SK-N-SH (cell line): ENCODE measurements around the gene TSPAN14. TPM values are rescaled to one million over a fixed set of nuclear protein-coding genes. Genes with fewer than 3 reads are reported as not detected.

ENCODE experiments used
- CTCF ChIA-PET: fragments of 300-600, 350-600 bp; formaldehyde crosslinking; extraction: SDS; loops from one replicate; lab custom pipeline; 2021; lab: Yijun Ruan, JAX
- POLR2A ChIA-PET: fragments of 350-600 bp; sonication (Branson Sonifier 250); formaldehyde crosslinking; extraction: SDS; loops from one replicate; lab custom pipeline; 2020; ENCODE audit warnings: antibody characterized with exemption, inconsistent platforms; lab: Yijun Ruan, JAX
- DNase-seq: peaks from one replicate; pipeline ENCODE4 v3.0.0; 2012
- H2AFZ ChIP-seq: fragments of 200-600 bp; sonication (generic); 2 replicates; pipeline ENCODE4 v1.8.1; 2016; ENCODE audit warnings: antibody characterized with exemption, mild to moderate bottlenecking, low read depth
- H3F3A ChIP-seq: fragments of 200-600 bp; sonication (generic); replicated peaks from 2 replicates; pipeline ENCODE3; 2016; ENCODE audit warnings: antibody characterized with exemption, mild to moderate bottlenecking; ENCODE audit not compliant: insufficient read depth
- H3K27ac ChIP-seq, 2 experiments: fragments of 200-500 bp in 1 of 2; fragments of 200-600 bp in 1 of 2; sonication (Bioruptor generic) in 1 of 2; sonication (generic), shearing (Covaris generic) in 1 of 2; 2 replicates each; pipeline versions ENCODE4 v1.5.1 to v1.6.1; 2014 to 2016; ENCODE audit warnings: low read depth in 2 of 2, inconsistent platforms in 1 of 2, low read length in 1 of 2, mild to moderate bottlenecking in 1 of 2, mixed read lengths in 1 of 2
- H3K27me3 ChIP-seq: fragments of 200-600 bp; sonication (generic), shearing (Covaris generic); 2 replicates; pipeline ENCODE4 v1.6.1; 2016; ENCODE audit warnings: mixed run types; ENCODE audit not compliant: insufficient read depth
- H3K36me3 ChIP-seq, 2 experiments: fragments of 200-500 bp in 1 of 2; fragments of 200-600 bp in 1 of 2; sonication (Bioruptor generic) in 1 of 2; sonication (generic) in 1 of 2; replicated peaks in 1 of 2; 2 replicates each; pipeline versions ENCODE3 to v1.5.1; 2014 to 2016; ENCODE audit warnings: low read length in 1 of 2, mild to moderate bottlenecking in 1 of 2; ENCODE audit not compliant: insufficient read depth in 2 of 2, control insufficient read depth in 1 of 2
- H3K4me1 ChIP-seq, 2 experiments: fragments of 200-500 bp in 1 of 2; fragments of 200-600 bp in 1 of 2; sonication (Bioruptor generic) in 1 of 2; sonication (generic), shearing (Covaris generic) in 1 of 2; 2 replicates each; pipeline versions ENCODE4 v1.5.1 to v1.6.1; 2014 to 2016; ENCODE audit warnings: low read depth in 1 of 2, low read length in 1 of 2, mixed run types in 1 of 2; ENCODE audit not compliant: insufficient read depth in 2 of 2, control insufficient read depth in 1 of 2
- H3K4me2 ChIP-seq: fragments of 200-600 bp; sonication (generic), shearing (Covaris generic); 2 replicates; pipeline ENCODE4 v1.6.1; 2017; ENCODE audit warnings: mixed run types
- H3K4me3 ChIP-seq, 2 experiments: fragments of 200-500 bp in 1 of 2; fragments of 200-600 bp in 1 of 2; sonication (Bioruptor generic) in 1 of 2; sonication (generic), shearing (Covaris generic) in 1 of 2; 2 replicates each; pipeline versions ENCODE4 v1.5.1 to v1.8.1; 2014 to 2016; ENCODE audit warnings: low read depth in 2 of 2, inconsistent platforms in 1 of 2, low read length in 1 of 2, mild to moderate bottlenecking in 1 of 2, mixed read lengths in 1 of 2, moderate library complexity in 1 of 2
- H3K79me2 ChIP-seq: fragments of 200-600 bp; sonication (generic); 2 replicates; pipeline ENCODE4 v1.8.1; 2017; ENCODE audit warnings: mild to moderate bottlenecking; ENCODE audit not compliant: insufficient read depth
- H3K9ac ChIP-seq: fragments of 200-600 bp; sonication (generic); 2 replicates; pipeline ENCODE4 v1.6.1; 2017; ENCODE audit warnings: mixed run types
- H3K9me2 ChIP-seq: fragments of 200-600 bp; sonication (generic); 2 replicates; pipeline ENCODE4 v1.6.1; 2017; ENCODE audit warnings: mixed run types
- H3K9me3 ChIP-seq: fragments of 200-600 bp; sonication (generic); 2 replicates; pipeline ENCODE4 v1.6.1; 2017; ENCODE audit warnings: mixed run types, mild to moderate bottlenecking, moderate library complexity
- H4K20me1 ChIP-seq: fragments of 200-600 bp; sonication (generic); 2 replicates; pipeline ENCODE4 v1.6.1; 2017; ENCODE audit warnings: mild to moderate bottlenecking, mixed run types; ENCODE audit not compliant: insufficient read depth
- EP300 ChIP-seq, 2 experiments: IDR thresholded peaks; 2 replicates each; pipeline versions ENCODE4 v1.4.0 to v1.6.1; 2012; ENCODE audit warnings: borderline replicate concordance in 1 of 2, low read depth in 1 of 2, low read length in 1 of 2
- FOSL2 ChIP-seq: IDR thresholded peaks from 2 replicates; pipeline ENCODE4 v1.4.0; 2012; ENCODE audit warnings: low read depth, mild to moderate bottlenecking, moderate library complexity, borderline replicate concordance
- GATA2 ChIP-seq: sonication (generic); formaldehyde crosslinking; IDR thresholded peaks from 2 replicates; pipeline ENCODE4 v1.5.0; 2020; ENCODE audit warnings: mild to moderate bottlenecking, missing genetic modification reagents
- MEF2A ChIP-seq: IDR thresholded peaks from 2 replicates; pipeline ENCODE4 v1.4.0; 2012; ENCODE audit warnings: low read depth, borderline replicate concordance
- MXI1 ChIP-seq: IDR thresholded peaks from 2 replicates; pipeline ENCODE4 v1.6.1; 2012; ENCODE audit warnings: mild to moderate bottlenecking, low read depth, low read length, improper control_type of control experiment
- NFIC ChIP-seq: IDR thresholded peaks from 2 replicates; pipeline ENCODE4 v1.4.0; 2012; ENCODE audit warnings: borderline replicate concordance
- POLR2AphosphoS5 ChIP-seq: IDR thresholded peaks from 2 replicates; pipeline ENCODE4 v1.6.1; 2012; ENCODE audit warnings: low read depth, low read length
- RCOR1 ChIP-seq: fragments of 150-350 bp; IDR thresholded peaks from 2 replicates; pipeline ENCODE4 v1.6.1; 2017; ENCODE audit warnings: antibody characterized with exemption, low read length
- RFX5 ChIP-seq: IDR thresholded peaks from 2 replicates; pipeline ENCODE4 v1.6.1; 2012; ENCODE audit warnings: mild to moderate bottlenecking, improper control_type of control experiment, low read length
- RXRA ChIP-seq: IDR thresholded peaks from 2 replicates; pipeline ENCODE4 v1.4.0; 2012; ENCODE audit warnings: low read depth, mild to moderate bottlenecking, borderline replicate concordance
- SIN3A ChIP-seq: IDR thresholded peaks from 2 replicates; pipeline ENCODE4 v1.6.1; 2012; ENCODE audit warnings: low read depth, mild to moderate bottlenecking, low read length, moderate library complexity, borderline replicate concordance
- YY1 ChIP-seq: IDR thresholded peaks from 2 replicates; pipeline ENCODE4 v1.4.0; 2012; ENCODE audit warnings: low read depth, mild to moderate bottlenecking
- WGBS: methylation state at CpG from one replicate; pipeline ENCODE4 v1.1.6; 2017; ENCODE audit warnings: low lambda C conversion rate; 5-methylcytosine and 5-hydroxymethylcytosine counted together
- polyA plus RNA-seq, 3 experiments: library from polyadenylated mRNA; depleted of rRNA; stranded (reverse); fragments of >200 nt; gene quantifications; 2 replicates each; pipeline ENCODE4 v1.2.3, GENCODE V29; 2012
- TF ChIP-seq, protein P1 (sequence below): fragments of 150-350 bp; IDR thresholded peaks from 2 replicates; pipeline ENCODE4 v1.6.1; 2017; ENCODE audit warnings: antibody characterized with exemption, low read length, low read depth, borderline replicate concordance
- TF ChIP-seq, protein P2 (sequence below): IDR thresholded peaks from 2 replicates; pipeline ENCODE4 v1.4.0; 2012; ENCODE audit warnings: low read depth, borderline replicate concordance
- TF ChIP-seq, protein P3 (sequence below): fragments of 150-350 bp; IDR thresholded peaks from 2 replicates; pipeline ENCODE4 v1.6.1; 2016; ENCODE audit warnings: mild to moderate bottlenecking, low read depth, low read length

The TSPAN14 gene
- polyA plus RNA-seq, 1 of the 3 experiments (the other 2 are of a cell fraction) = 78.1 TPM

DNA sequence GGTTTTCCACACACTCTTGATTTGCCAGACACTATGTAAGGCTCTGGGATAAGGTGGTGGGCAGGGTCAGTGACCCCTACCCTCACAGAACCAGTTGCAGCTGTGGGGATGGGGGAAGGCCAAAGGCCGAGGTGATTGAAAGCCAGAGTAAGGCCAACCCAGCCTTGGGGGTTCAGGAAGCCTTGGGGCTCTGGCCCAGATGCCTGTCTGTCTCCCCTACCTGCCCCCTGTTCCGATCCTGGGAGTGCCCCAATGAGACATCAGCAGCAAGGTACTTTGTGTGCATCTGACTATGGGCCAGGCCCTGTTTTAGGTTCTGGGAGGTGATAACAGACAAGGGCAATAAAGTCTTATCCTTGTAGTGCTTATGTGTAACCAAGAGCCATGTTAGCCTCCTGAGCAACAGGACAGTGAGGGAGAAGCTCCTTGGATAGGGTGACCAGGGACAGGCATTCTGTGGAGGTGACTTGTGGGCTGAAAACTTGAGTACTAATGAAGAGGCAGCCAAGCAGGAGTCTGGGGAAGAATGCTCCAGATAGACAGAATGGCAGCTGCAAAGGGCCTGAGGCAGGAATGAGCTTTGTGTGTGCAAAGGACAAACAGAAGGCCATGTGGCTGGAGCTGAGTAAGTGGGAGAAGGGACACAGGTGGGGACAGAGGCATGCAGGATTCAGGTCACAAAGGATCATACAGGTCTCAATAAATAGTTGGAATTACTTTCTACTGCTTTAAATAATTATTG, 35.4 kb downstream of the TSPAN14 start (continued):
- TF ChIP-seq SIN3A (no peak), YY1 (no peak), MXI1 (no peak), FOSL2 (no peak), RXRA (no peak)
- TF ChIP-seq, protein P1, sequence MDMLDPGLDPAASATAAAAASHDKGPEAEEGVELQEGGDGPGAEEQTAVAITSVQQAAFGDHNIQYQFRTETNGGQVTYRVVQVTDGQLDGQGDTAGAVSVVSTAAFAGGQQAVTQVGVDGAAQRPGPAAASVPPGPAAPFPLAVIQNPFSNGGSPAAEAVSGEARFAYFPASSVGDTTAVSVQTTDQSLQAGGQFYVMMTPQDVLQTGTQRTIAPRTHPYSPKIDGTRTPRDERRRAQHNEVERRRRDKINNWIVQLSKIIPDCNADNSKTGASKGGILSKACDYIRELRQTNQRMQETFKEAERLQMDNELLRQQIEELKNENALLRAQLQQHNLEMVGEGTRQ = no peak

DNA sequence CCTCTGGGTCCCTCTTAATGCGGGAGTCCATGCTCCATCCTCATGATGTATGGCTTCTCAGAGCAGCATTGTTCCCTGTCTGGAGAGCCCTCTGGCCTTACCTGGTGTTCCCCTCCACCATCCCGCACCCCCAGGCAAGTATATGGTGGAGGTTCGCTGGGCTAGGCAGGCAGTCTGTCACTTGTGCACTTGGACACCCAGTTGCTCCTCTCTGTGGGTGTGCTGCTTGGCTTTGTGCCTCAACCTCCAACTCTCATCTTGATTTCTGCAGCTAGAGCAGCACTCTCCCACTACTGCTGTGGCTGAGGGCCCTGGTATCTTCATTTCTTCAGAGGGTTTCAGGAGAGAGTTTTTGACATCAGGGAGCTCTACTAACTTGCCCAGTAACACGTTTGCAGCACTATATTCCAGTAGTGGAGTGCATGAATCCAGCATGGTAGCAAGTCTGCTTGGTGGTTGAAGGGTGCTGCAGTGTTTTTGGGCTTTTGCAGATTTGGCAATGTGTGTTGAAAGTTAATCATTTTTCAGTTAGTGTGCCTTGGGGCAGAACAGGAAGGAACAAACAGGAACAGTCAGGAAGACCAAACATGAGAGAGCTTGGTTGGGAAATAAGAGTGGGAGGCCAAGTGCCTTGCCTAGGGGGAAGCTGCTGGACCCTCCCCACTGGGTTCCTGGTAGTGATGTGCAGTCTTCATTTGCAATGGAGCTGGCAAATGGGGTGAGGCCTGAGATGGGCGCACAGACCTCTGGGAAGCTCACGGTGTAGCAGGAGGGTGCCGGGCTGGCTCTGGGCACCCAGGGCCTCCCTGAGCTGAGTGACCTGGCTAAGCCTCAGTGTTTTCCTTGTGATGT, 37.4 kb downstream of the TSPAN14 start:
- CTCF ChIA-PET = interaction anchor here (1.4 to 11.4 kb wide), 3 partner anchors 13 to 103 kb away, joined by 3 to 82 read pairs (median 7); no protein-coding TSS in a partner anchor
- H4K20me1 ChIP-seq = peaks cover 28% of the 10 kb centered on the region
- TF ChIP-seq RFX5 (no peak), POLR2AphosphoS5 (no peak), RCOR1 (no peak), EP300 (IDR thresholded peaks at IDR 0.05; ENCODE audit: borderline replicate concordance in 1 of 2, low read depth in 1 of 2, low read length in 1 of 2) (no peak), MEF2A (no peak), GATA2 (no peak), NFIC (no peak)
- TF ChIP-seq, protein P2, sequence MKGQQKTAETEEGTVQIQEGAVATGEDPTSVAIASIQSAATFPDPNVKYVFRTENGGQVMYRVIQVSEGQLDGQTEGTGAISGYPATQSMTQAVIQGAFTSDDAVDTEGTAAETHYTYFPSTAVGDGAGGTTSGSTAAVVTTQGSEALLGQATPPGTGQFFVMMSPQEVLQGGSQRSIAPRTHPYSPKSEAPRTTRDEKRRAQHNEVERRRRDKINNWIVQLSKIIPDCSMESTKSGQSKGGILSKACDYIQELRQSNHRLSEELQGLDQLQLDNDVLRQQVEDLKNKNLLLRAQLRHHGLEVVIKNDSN = no peak
- TF ChIP-seq, protein P3, sequence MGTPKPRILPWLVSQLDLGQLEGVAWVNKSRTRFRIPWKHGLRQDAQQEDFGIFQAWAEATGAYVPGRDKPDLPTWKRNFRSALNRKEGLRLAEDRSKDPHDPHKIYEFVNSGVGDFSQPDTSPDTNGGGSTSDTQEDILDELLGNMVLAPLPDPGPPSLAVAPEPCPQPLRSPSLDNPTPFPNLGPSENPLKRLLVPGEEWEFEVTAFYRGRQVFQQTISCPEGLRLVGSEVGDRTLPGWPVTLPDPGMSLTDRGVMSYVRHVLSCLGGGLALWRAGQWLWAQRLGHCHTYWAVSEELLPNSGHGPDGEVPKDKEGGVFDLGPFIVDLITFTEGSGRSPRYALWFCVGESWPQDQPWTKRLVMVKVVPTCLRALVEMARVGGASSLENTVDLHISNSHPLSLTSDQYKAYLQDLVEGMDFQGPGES = no peak
- TF ChIP-seq, all 33 proteins: peak for 0
- peaks cover 12% of the 10 kb centered on the region for H3F3A ChIP-seq
- H3K9me3 ChIP-seq = no peaks in the 10 kb centered on the region
- POLR2A ChIA-PET = no interaction called here
- no peak overlapping the region for H3K4me3 ChIP-seq
- H3K79me2 ChIP-seq = peaks cover 100% of the 10 kb centered on the region
- H3K36me3 ChIP-seq = peaks cover 17 to 25% of the 10 kb centered on the region in 2 experiments
- no peak overlapping the region for H3K9ac ChIP-seq
- no peak overlapping the region for H2AFZ ChIP-seq
- WGBS = 80% methylated on average over 7 of the region's 7 CpGs
- H3K4me2 ChIP-seq = no peak overlapping the region
- H3K9me2 ChIP-seq = no peaks in the 10 kb centered on the region
- no peak for DNase-seq
- no peak overlapping the region for H3K27ac ChIP-seq
- peaks cover 0 to 14% of the 10 kb centered on the region in 2 experiments; a peak in 1 of 4 replicates for H3K4me1 ChIP-seq
- H3K27me3 ChIP-seq = no peaks in the 10 kb centered on the region
